NCI-H82 treated with DMSO at 0.1 percent for 48 hours (cell line): ENCODE results near the gene EIF3L.

Experiments
- DNase-seq: peaks from one replicate; lab custom pipeline; 2025; ENCODE audit not compliant: unreplicated experiment; lab: John Stamatoyannopoulos, UW

EIF3L gene

GRCh38 chr22:37816543-37817180, 32.6 kb upstream of the EIF3L start:
- no peak for DNase-seq

- DNase-seq = peak; percentile 22
Measured at GRCh38 chr22:37817705-37818408, 31.4 kb upstream of the EIF3L start.

GRCh38 chr22:37818409-37819104, 30.7 kb upstream of the EIF3L start:
- no peak for DNase-seq

- no peak for DNase-seq
Measured at GRCh38 chr22:37819105-37819433, 30.1 kb upstream of the EIF3L start.

- no peak for DNase-seq
Measured at GRCh38 chr22:37820350-37820749, 28.9 kb upstream of the EIF3L start.

- no peak for DNase-seq
Measured at GRCh38 chr22:37822079-37822833, 27.0 kb upstream of the EIF3L start.

- DNase-seq = no peak
Measured at GRCh38 chr22:37823134-37823985, 25.9 kb upstream of the EIF3L start, which contains the start of gene GALR3. Gene GALR3 (plus strand): TSS chr22:37823382. CDS start chr22:37823407, 25 bp downstream.

- no peak for DNase-seq
Measured at GRCh38 chr22:37824674-37825641, 24.3 kb upstream of the EIF3L start.

GRCh38 chr22:37827056-37827455, 22.2 kb upstream of the EIF3L start:
- DNase-seq = no peak

- DNase-seq = no peak
Measured at GRCh38 chr22:37830093-37830842, 19.0 kb upstream of the EIF3L start.

GRCh38 chr22:37831472-37831871, 17.7 kb upstream of the EIF3L start:
- no peak for DNase-seq

GRCh38 chr22:37832022-37832857, 17.0 kb upstream of the EIF3L start:
- no peak for DNase-seq

- DNase-seq = no peak
Measured at GRCh38 chr22:37842015-37842793, 7.0 kb upstream of the EIF3L start.

GRCh38 chr22:37843741-37844089, 5.5 kb upstream of the EIF3L start:
- no peak for DNase-seq

GRCh38 chr22:37844904-37845329, 4.3 kb upstream of the EIF3L start:
- DNase-seq = no peak

- no peak for DNase-seq
Measured at GRCh38 chr22:37846433-37846832, 2.8 kb upstream of the EIF3L start.

- DNase-seq = no peak
Measured at GRCh38 chr22:37848587-37849088, 581 bp upstream of the EIF3L start.
